Fibroblast of pulmonary artery (primary cell): ENCODE measurements around the gene RPS19BP1.

Experiments used
- DNase-seq: peaks from one replicate; pipeline ENCODE4 v3.0.0-alpha.2; 2010; ENCODE audit warnings: low read depth
- H3K4me3 ChIP-seq: replicated peaks from 2 replicates; pipeline ENCODE4 v1.5.1; 2011; ENCODE audit warnings: low read depth, mild to moderate bottlenecking, control low read depth, low read length, moderate library complexity
- CTCF ChIP-seq: IDR thresholded peaks from 2 replicates; pipeline ENCODE4 v1.5.1; 2011; ENCODE audit warnings: mild to moderate bottlenecking, control low read depth, low read length, inconsistent platforms; ENCODE audit errors: missing control alignments

The RPS19BP1 gene

GRCh38 chr22:39497429-39497828 lies 35.1 kb downstream of the RPS19BP1 start:
- DNase-seq = no peak
- no peak for TF ChIP-seq CTCF
- no peak overlapping the region for H3K4me3 ChIP-seq

DNA sequence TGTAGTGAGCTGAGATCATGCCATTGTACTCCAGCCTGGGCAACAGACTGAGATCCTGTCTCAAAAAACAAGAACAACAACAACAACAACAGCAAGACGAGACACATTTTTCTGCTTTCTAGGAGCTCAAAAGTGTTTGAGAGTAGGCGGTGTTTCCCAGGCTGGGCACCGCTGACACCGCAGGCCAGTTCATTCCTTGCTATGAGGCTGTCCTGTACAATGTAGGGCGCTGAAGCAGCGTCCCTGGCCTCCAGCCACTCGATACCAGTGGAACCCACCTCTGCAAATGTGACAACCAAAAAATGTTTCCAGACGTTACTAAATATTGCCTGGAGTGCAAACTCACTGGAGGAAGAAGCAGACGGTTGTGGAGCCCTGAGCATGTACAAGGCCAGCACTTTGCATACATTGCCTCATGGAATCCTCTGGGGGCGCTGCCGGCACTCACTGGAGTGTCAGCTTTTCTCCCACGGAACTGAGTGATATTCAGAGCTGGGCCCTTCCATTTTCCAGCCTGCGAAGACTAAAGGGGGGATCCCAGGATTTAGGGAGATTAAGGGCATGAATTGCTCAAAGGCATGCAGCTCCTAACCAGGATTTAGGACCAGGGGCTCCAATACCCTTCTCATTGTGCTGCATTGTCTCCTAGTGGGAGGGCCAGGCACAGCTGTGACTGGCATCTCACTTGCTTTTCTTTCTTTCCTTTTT lies 36.3 kb downstream of the RPS19BP1 start:
- peak; percentile 88 for TF ChIP-seq CTCF
- H3K4me3 ChIP-seq = no peak overlapping the region
- DNase-seq = peak; percentile 75

DNA sequence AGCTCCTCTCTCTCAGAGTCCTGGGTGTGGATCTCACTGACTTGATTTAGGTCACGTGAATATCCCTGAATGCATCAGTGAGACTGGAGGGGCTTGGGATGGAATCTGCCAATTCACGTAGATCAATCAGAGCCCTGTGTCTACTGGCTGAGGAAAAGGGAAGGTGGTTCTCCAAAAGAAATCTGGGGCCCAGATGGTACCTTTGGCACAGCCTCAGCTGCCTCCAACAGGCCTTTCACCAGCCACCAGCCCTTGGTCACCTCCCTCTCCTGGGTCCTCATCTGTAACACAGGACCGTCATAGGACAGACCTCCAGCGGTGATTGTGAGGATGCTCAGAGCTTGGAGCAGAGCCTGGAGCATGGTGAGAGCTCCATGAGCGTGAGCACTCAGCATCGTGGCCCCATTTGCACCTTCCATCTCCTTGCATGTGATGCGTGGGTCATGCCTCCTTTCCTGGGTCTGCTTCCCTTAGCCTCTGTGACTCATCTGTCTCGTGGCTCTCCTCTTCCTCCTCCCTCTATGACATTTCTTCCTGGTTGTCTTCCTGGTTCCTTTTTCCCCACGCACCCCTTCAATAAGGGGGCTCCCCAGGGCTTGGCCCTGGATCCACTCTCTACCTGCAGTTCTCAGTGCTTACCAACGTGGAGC lies 38.0 kb downstream of the RPS19BP1 start:
- no peak for TF ChIP-seq CTCF
- DNase-seq = no peak
- H3K4me3 ChIP-seq = no peak overlapping the region

DNA sequence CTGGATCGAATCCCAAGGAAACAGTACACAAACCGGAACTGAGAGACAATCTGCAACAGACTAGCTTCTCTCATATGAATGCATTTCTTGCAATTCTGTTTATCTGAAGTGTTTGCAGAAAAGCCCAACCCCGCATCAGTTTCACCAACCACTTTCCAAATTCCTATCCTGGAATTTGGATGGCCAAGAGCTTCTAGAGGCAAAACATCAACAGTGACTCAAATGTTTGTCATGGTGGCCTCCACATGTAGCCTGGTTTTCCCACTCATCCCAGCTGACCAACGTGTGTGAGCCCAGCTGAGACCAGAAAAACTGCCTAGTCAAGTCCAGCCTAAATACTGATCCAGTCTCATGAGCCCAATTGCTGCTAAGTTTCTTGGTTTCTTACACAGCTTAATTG lies 38.8 kb downstream of the RPS19BP1 start:
- H3K4me3 ChIP-seq = no peak overlapping the region
- DNase-seq = peak; percentile 51
- no peak for TF ChIP-seq CTCF

GRCh38 chr22:39492186-39492585 lies 40.4 kb downstream of the RPS19BP1 start:
- no peak for TF ChIP-seq CTCF
- no peak overlapping the region for H3K4me3 ChIP-seq
- no peak for DNase-seq

GRCh38 chr22:39491696-39492095 lies 40.9 kb downstream of the RPS19BP1 start:
- H3K4me3 ChIP-seq = no peak overlapping the region
- no peak for TF ChIP-seq CTCF
- DNase-seq = no peak
